ENCODE measurements around the gene FBXO27.

DNA sequence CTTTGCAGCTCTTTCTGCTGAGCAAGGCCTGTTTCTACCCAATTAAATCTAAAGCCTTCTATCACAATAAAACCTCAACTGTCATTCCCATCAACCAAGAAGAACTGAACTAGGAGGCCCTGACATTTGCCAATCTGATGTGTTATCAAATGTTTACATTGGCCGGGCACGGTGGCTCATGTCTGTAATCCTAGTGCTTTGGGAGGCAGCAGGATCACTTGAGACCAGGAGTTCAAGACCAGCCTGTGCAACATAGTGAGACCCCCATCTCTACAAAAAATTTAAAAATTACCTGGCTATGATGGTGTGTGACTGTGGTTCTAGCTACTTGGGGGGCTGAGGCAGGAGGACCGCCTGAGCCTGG, 54.0 kb downstream of the FBXO27 start:
- TF ChIP-seq BHLHE40 (IDR thresholded peaks at IDR 0.05; ENCODE audit: borderline replicate concordance) = no peak
- no peak for TF ChIP-seq FOXM1 (IDR thresholded peaks at IDR 0.05; ENCODE audit: borderline replicate concordance)
- TF ChIP-seq NFRKB (IDR thresholded peaks at IDR 0.05) = no peak
- TF ChIP-seq ELF4 (IDR thresholded peaks at IDR 0.05) = no peak
- no peak for TF ChIP-seq FOXA1 (IDR thresholded peaks at IDR 0.05)
- TF ChIP-seq, protein P1, sequence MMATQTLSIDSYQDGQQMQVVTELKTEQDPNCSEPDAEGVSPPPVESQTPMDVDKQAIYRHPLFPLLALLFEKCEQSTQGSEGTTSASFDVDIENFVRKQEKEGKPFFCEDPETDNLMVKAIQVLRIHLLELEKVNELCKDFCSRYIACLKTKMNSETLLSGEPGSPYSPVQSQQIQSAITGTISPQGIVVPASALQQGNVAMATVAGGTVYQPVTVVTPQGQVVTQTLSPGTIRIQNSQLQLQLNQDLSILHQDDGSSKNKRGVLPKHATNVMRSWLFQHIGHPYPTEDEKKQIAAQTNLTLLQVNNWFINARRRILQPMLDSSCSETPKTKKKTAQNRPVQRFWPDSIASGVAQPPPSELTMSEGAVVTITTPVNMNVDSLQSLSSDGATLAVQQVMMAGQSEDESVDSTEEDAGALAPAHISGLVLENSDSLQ (IDR thresholded peaks at IDR 0.05) = peak; percentile 46; the same call in 1 of the 2 replicates
- TF ChIP-seq FOXK2 (IDR thresholded peaks at IDR 0.05) = no peak
- TF ChIP-seq SP1 (IDR thresholded peaks at IDR 0.05) = no peak
- no peak for TF ChIP-seq ARNT (IDR thresholded peaks at IDR 0.05)
- no peak for TF ChIP-seq L3MBTL2 (conservative IDR thresholded peaks at IDR 0.05)
- no peak for TF ChIP-seq TARDBP (IDR thresholded peaks at IDR 0.05)
- no peak for TF ChIP-seq CTBP1 (IDR thresholded peaks at IDR 0.05; ENCODE audit: borderline replicate concordance)
- TF ChIP-seq SUZ12 (IDR thresholded peaks at IDR 0.05) = no peak
